SU-DHL-6 (cell line): Measurements from ENCODE around the gene DPM3.

Source experiments
- H2AFZ ChIP-seq: fragments of 200-600 bp; sonication (generic); 2 replicates; pipeline ENCODE4 v1.6.1; 2014; ENCODE audit warnings: low read depth, mild to moderate bottlenecking, moderate library complexity, mixed read lengths, antibody characterized with exemption, low read length; ENCODE audit not compliant: severe bottlenecking
- H3F3A ChIP-seq: fragments of 200-600 bp; shearing (Covaris generic); 2 replicates; pipeline ENCODE4 v1.6.0; 2016; ENCODE audit warnings: antibody characterized with exemption, mild to moderate bottlenecking; ENCODE audit not compliant: insufficient read depth
- H3K27ac ChIP-seq: fragments of 200-600 bp; sonication (generic); 2 replicates; pipeline ENCODE4 v1.5.1; 2016; ENCODE audit warnings: low read depth, mild to moderate bottlenecking, low read length, moderate library complexity, mixed read lengths
- H3K27me3 ChIP-seq: fragments of 200-600 bp; sonication (generic), shearing (Covaris generic); 2 replicates; pipeline ENCODE4 v1.6.0; 2014; ENCODE audit warnings: mild to moderate bottlenecking, low read length
- H3K36me3 ChIP-seq: fragments of 200-600 bp; sonication (generic); 2 replicates; pipeline ENCODE4 v1.6.1; 2014; ENCODE audit warnings: mild to moderate bottlenecking, low read length, mixed read lengths
- H3K4me2 ChIP-seq: fragments of 300-600, 200-600 bp; shearing (Covaris generic), sonication (generic); 2 replicates; pipeline ENCODE4 v1.6.0; 2014; ENCODE audit warnings: low read length, low read depth, mild to moderate bottlenecking; ENCODE audit not compliant: poor library complexity, severe bottlenecking
- H3K4me3 ChIP-seq: fragments of 200-600 bp; sonication (generic); 2 replicates; pipeline ENCODE4 v1.5.1; 2014; ENCODE audit warnings: antibody characterized with exemption, low read length, mild to moderate bottlenecking, mixed read lengths; ENCODE audit not compliant: insufficient read depth, poor library complexity, severe bottlenecking
- H3K79me2 ChIP-seq: fragments of 200-600 bp; sonication (generic); 2 replicates; pipeline ENCODE4 v1.6.1; 2014; ENCODE audit warnings: mild to moderate bottlenecking, low read length, moderate library complexity; ENCODE audit not compliant: insufficient read depth
- H3K9ac ChIP-seq: fragments of 200-600 bp; sonication (generic); 2 replicates; pipeline ENCODE4 v1.7.0; 2014; ENCODE audit warnings: mild to moderate bottlenecking, low read length
- H3K9me2 ChIP-seq: fragments of 200-600 bp; sonication (generic); replicated peaks from 2 replicates; pipeline ENCODE4 v1.6.1; 2014; ENCODE audit warnings: low read length; ENCODE audit not compliant: insufficient read depth
- H3K9me3 ChIP-seq: fragments of 200-600 bp; sonication (generic); 2 replicates; pipeline ENCODE4 v1.6.1; 2014; ENCODE audit warnings: low read length, mixed read lengths; ENCODE audit not compliant: insufficient read depth
- H4K20me1 ChIP-seq: fragments of 200-600 bp; sonication (generic); 2 replicates; pipeline ENCODE4 v1.6.1; 2014; ENCODE audit warnings: low read depth, mild to moderate bottlenecking, antibody characterized with exemption, low read length, moderate library complexity, mixed read lengths
- CTCF ChIP-seq: fragments of 200-600 bp; sonication (generic); IDR thresholded peaks from one replicate; pipeline ENCODE4 v1.5.1; 2017; ENCODE audit warnings: antibody characterized with exemption, mild to moderate bottlenecking, low read length, moderate library complexity; ENCODE audit not compliant: insufficient read depth, poor library complexity, severe bottlenecking
- EZH2phosphoT487 ChIP-seq: fragments of 200-600 bp; sonication (generic), shearing (Covaris generic); conservative IDR thresholded peaks from 2 replicates; pipeline ENCODE4 v1.6.1; 2018; ENCODE audit warnings: mild to moderate bottlenecking, antibody characterized with exemption, low read length, moderate library complexity, mixed read lengths

The DPM3 gene

GRCh38 chr1:155136748-155137147, 3.6 kb downstream of the DPM3 start:
- H4K20me1 ChIP-seq = no peaks in the 10 kb centered on the region
- H3K4me3 ChIP-seq = peak overlapping the region; percentile 82
- H3K9me3 ChIP-seq = no peaks in the 10 kb centered on the region
- H3K9me2 ChIP-seq = no peaks in the 10 kb centered on the region
- H3K36me3 ChIP-seq = no peaks in the 10 kb centered on the region
- H3K79me2 ChIP-seq = peaks cover 8% of the 10 kb centered on the region; the same call in 1 of the 2 replicates
- H2AFZ ChIP-seq = no peak overlapping the region
- H3F3A ChIP-seq = peaks cover 24% of the 10 kb centered on the region
- peak overlapping the region; percentile 74 for H3K27ac ChIP-seq
- H3K27me3 ChIP-seq = no peaks in the 10 kb centered on the region
- H3K4me2 ChIP-seq = peak overlapping the region; percentile 76
- peak overlapping the region; percentile 78 for H3K9ac ChIP-seq
- TF ChIP-seq CTCF (no peak), EZH2phosphoT487 (no peak)

DNA sequence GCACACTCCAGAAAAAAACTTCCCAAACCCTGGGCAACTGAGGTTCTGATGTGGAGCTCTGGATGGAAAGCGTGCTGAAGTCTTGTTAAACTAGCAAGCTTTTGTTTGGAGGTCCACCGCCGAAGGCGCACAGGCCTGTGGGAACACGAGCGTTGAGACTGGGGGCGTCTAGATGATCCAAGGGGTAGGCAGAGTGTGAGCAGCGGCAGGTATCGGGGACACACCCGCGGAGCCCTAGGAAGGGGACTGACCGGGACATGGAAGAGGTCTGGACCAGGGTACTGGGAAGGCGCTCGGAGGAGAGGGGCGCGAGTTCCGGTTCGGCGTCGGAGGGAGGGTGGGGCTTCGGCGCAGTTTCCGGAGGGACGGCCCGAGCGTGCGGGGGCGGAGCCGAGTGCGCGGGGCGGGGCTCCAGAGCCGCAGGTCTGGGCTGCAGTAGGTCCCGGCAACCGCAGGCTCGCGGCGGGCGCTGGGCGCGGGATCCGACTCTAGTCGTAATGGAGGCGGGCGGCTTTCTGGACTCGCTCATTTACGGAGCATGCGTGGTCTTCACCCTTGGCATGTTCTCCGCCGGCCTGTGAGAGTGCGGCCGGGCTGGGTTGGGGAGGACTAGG, 4.8 kb downstream of the DPM3 start, which contains the start of gene SLC50A1:
Gene SLC50A1 (plus strand): TSS at position 438 of the 614 bp plus-strand sequence. CDS start 60 bp downstream, at position 498.
- H3K4me2 ChIP-seq = peak within 1 kb of the TSS; percentile 76
- no peaks in the 10 kb centered on the region for H3K9me2 ChIP-seq
- H4K20me1 ChIP-seq = no peaks in the 10 kb centered on the region
- peak within 1 kb of the TSS; percentile 75 for H2AFZ ChIP-seq
- H3K36me3 ChIP-seq = no peaks in the 10 kb centered on the region
- TF ChIP-seq EZH2phosphoT487 (no peak), CTCF (no peak)
- no peaks in the 10 kb centered on the region for H3K27me3 ChIP-seq
- peak within 1 kb of the TSS; percentile 82 for H3K4me3 ChIP-seq
- H3K9me3 ChIP-seq = no peaks in the 10 kb centered on the region
- peaks cover 24% of the 10 kb centered on the region for H3F3A ChIP-seq
- peaks cover 8% of the 10 kb centered on the region; the same call in 1 of the 2 replicates for H3K79me2 ChIP-seq
- H3K27ac ChIP-seq = peak within 1 kb of the TSS; percentile 74
- H3K9ac ChIP-seq = peak within 1 kb of the TSS; percentile 78

DNA sequence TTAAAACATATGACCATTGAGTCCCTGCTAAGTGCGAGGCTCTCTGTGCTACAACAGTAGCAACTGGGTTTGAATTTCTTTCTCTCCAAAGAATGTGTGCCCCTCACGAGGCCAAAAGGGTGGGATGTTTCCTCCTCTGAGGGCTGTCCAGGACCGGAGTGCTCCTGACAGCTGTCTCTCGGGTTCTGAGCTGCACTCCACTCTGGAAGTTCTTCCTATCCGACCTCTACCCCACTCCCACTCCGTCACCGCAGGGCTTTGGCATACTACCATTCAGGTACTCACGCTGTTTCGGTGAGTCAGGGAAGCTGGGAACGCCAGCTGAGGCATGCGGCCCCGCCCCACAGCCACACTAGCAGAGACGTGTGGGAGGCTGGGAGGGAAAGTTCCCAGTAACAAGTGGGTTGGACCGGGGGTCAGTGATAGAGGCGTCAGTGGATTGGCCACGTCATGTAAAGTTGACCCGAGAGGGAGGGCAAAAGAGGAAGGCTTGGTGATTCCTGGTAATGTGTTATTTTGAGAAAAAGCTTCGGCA, 5.4 kb downstream of the DPM3 start:
- Histone ChIP-seq H3K27me3 (no peaks in the 10 kb centered on the region), H3F3A (peaks cover 24% of the 10 kb centered on the region), H2AFZ (peak overlapping the region; percentile 56), H3K9me3 (no peaks in the 10 kb centered on the region), H4K20me1 (no peaks in the 10 kb centered on the region), H3K9ac (peak overlapping the region; percentile 78), H3K9me2 (no peaks in the 10 kb centered on the region), H3K4me3 (peak overlapping the region; percentile 82), H3K79me2 (peaks cover 5% of the 10 kb centered on the region; the same call in 1 of the 2 replicates), H3K36me3 (no peaks in the 10 kb centered on the region), H3K27ac (0 out of 2 replicates have a peak overlapping the region, but pooled peaks have one; percentile 35), H3K4me2 (peak overlapping the region; percentile 76)
- no peak for TF ChIP-seq EZH2phosphoT487
- TF ChIP-seq CTCF = no peak
